Liver (tissue), 3 donors: Measurements from ENCODE around the gene RFX4.
A peak's percentile ranks its signal among the peaks of the same experiment; 100 is the strongest.

ENCODE experiments used
- CTCF ChIP-seq: fragments of 150-350 bp; IDR thresholded peaks from 2 replicates; pipeline ENCODE4 v1.5.1; 2017; ENCODE audit warnings: improper control_type of control experiment, low read depth, low read length; ENCODE audit not compliant: missing input control
- JUND ChIP-seq, 2 donors: IDR thresholded peaks; 2 replicates each; pipeline ENCODE4 v1.6.1; 2016; ENCODE audit warnings: antibody characterized with exemption in 2 of 2
- RAD21 ChIP-seq, 2 donors: IDR thresholded peaks; 2 replicates each; pipeline ENCODE4 v1.6.1; 2016; ENCODE audit warnings: antibody characterized with exemption in 2 of 2, mild to moderate bottlenecking in 2 of 2
- TF ChIP-seq, protein P1 (sequence below): IDR thresholded peaks from 2 replicates; pipeline ENCODE4 v1.6.1; 2016; ENCODE audit warnings: antibody characterized with exemption
- TF ChIP-seq, protein P2 (sequence below): IDR thresholded peaks from 2 replicates; pipeline ENCODE4 v1.6.1; 2016; ENCODE audit warnings: antibody characterized with exemption, mild to moderate bottlenecking
- donor health status: healthy.
- donor health status: healthy.

GRCh38 chr12:106722837-106723236, 140.0 kb downstream of the RFX4 start:
- TF ChIP-seq JUND (IDR thresholded peaks at IDR 0.05) (no peak), CTCF (no peak), RAD21 (IDR thresholded peaks at IDR 0.05) (peak in 1 of 2 donors; percentile 14)
- TF ChIP-seq, protein P1, sequence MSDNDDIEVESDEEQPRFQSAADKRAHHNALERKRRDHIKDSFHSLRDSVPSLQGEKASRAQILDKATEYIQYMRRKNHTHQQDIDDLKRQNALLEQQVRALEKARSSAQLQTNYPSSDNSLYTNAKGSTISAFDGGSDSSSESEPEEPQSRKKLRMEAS = no peak
- TF ChIP-seq, protein P2, sequence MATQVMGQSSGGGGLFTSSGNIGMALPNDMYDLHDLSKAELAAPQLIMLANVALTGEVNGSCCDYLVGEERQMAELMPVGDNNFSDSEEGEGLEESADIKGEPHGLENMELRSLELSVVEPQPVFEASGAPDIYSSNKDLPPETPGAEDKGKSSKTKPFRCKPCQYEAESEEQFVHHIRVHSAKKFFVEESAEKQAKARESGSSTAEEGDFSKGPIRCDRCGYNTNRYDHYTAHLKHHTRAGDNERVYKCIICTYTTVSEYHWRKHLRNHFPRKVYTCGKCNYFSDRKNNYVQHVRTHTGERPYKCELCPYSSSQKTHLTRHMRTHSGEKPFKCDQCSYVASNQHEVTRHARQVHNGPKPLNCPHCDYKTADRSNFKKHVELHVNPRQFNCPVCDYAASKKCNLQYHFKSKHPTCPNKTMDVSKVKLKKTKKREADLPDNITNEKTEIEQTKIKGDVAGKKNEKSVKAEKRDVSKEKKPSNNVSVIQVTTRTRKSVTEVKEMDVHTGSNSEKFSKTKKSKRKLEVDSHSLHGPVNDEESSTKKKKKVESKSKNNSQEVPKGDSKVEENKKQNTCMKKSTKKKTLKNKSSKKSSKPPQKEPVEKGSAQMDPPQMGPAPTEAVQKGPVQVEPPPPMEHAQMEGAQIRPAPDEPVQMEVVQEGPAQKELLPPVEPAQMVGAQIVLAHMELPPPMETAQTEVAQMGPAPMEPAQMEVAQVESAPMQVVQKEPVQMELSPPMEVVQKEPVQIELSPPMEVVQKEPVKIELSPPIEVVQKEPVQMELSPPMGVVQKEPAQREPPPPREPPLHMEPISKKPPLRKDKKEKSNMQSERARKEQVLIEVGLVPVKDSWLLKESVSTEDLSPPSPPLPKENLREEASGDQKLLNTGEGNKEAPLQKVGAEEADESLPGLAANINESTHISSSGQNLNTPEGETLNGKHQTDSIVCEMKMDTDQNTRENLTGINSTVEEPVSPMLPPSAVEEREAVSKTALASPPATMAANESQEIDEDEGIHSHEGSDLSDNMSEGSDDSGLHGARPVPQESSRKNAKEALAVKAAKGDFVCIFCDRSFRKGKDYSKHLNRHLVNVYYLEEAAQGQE = no peak
